ENCODE measurements around the gene IGFBPL1. TPM values are rescaled to one million over a fixed set of nuclear protein-coding genes. Genes with fewer than 3 reads are reported as not detected.

The IGFBPL1 gene
- total RNA-seq, 1 experiment from 2014 or later = 1.6 TPM

DNA sequence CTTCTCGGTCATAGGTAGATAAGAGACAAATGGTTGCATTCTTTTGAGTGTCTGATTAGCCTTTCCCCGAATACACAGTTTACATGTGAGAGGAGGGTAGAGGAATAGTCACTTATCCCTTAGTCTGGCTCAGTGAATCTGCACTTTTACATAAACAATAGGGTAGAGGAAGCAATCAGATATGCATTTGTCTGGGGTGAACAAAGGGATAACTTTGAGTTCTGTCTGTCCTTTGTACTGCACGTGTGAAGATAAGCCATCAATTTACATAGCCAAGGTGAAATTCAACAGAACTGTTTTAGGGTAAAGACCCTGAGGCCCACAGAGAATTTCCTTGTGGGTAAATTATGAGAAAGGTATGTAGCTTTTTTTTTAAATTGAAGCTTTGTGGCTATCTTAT lies 10.1 kb upstream of the IGFBPL1 start:
- Histone ChIP-seq H3K9me3 (peaks cover 5% of the 10 kb centered on the region; the same call in 1 of the 2 replicates), H3K4me1 (peaks cover 33% of the 10 kb centered on the region), H3K27me3 (replicated peaks; ENCODE audit: control insufficient read depth, insufficient read depth, low read length) (no peaks in the 10 kb centered on the region), H3K4me3 (ENCODE audit: low read depth, low read length) (no peak overlapping the region), H3K36me3 (ENCODE audit: control insufficient read depth, insufficient read depth, low read length) (no peaks in the 10 kb centered on the region)
- TF ChIP-seq, protein P1, sequence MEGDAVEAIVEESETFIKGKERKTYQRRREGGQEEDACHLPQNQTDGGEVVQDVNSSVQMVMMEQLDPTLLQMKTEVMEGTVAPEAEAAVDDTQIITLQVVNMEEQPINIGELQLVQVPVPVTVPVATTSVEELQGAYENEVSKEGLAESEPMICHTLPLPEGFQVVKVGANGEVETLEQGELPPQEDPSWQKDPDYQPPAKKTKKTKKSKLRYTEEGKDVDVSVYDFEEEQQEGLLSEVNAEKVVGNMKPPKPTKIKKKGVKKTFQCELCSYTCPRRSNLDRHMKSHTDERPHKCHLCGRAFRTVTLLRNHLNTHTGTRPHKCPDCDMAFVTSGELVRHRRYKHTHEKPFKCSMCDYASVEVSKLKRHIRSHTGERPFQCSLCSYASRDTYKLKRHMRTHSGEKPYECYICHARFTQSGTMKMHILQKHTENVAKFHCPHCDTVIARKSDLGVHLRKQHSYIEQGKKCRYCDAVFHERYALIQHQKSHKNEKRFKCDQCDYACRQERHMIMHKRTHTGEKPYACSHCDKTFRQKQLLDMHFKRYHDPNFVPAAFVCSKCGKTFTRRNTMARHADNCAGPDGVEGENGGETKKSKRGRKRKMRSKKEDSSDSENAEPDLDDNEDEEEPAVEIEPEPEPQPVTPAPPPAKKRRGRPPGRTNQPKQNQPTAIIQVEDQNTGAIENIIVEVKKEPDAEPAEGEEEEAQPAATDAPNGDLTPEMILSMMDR (IDR thresholded peaks at IDR 0.05; ENCODE audit: insufficient read depth in 1 of 2, low read depth in 1 of 2, low read length in 1 of 2, severe bottlenecking in 1 of 2, unreplicated experiment in 1 of 2) = no peak
- BruUV-seq (replicated peaks) = no TSS peak
- Mint-ChIP-seq H3K9me3 (ENCODE audit: unreplicated experiment) (no peaks in the 10 kb centered on the region), H3K27me3 (ENCODE audit: insufficient read depth, unreplicated experiment) (no peaks in the 10 kb centered on the region), H3K36me3 (ENCODE audit: insufficient read depth, unreplicated experiment) (no peaks in the 10 kb centered on the region), H3K4me3 (ENCODE audit: unreplicated experiment) (no peak overlapping the region), H3K4me1 (ENCODE audit: low read depth, unreplicated experiment) (peaks cover 43% of the 10 kb centered on the region), H3K27ac (ENCODE audit: unreplicated experiment) (peak overlapping the region; percentile 51)
- ChIA-PET CTCF (interaction anchor here (0.6 kb wide), 1 partner anchor 168 kb away, joined by 3 read pairs; no protein-coding TSS in a partner anchor), POLR2A (interaction anchor here (0.6 kb wide), 1 partner anchor 186 kb away, joined by 5 read pairs; no protein-coding TSS in a partner anchor)
- DNase-seq = no peak
- intact Hi-C loops (cut with micrococcal nuclease; ENCODE audit: unreplicated experiment) = no loop called here

DNA sequence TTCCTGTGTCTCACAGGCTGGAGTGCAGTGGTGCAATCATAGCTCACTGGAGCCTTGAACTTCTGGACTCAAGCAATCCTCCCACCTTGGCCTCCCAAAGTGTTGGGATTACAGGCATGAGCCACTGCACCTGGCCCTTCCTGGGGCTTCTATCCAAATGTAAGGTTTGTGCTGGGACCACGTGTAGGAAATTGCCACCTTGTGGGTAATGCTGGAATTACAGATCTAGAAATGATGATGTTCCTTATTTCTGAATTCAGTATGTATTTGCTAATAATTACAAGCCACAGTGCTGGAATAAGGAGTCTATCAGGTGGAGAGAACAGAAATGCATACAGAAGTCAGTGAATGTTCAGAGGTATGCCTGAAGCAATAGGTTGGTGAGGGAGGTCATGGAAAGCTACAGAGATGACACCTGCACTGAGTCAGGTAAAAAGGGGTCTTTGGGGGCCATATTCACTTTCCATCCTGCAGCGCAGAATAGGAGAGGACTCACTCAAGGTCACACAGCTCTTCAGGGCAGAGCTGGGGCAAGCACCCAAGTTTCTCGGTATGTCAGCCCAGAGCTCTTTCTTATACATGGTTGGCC lies 8.8 kb upstream of the IGFBPL1 start:
- intact Hi-C loops (cut with micrococcal nuclease; ENCODE audit: unreplicated experiment) = loop anchor here (1.0 to 2.0 kb wide), 2 partner anchors 20 to 62 kb away; no protein-coding TSS in a partner anchor
- BruUV-seq (replicated peaks) = no TSS peak
- H3K9me3 ChIP-seq = peaks cover 5% of the 10 kb centered on the region; the same call in 1 of the 2 replicates
- peak in 1 of 2 experiments; percentile 35 for DNase-seq
- no peaks in the 10 kb centered on the region for H3K36me3 ChIP-seq (ENCODE audit: control insufficient read depth, insufficient read depth, low read length)
- no peak overlapping the region for H3K4me3 ChIP-seq (ENCODE audit: low read depth, low read length)
- TF ChIP-seq, protein P1 (IDR thresholded peaks at IDR 0.05; ENCODE audit: insufficient read depth in 1 of 2, low read depth in 1 of 2, low read length in 1 of 2, severe bottlenecking in 1 of 2, unreplicated experiment in 1 of 2) = peak; percentile 36 to 72
- H3K27ac Mint-ChIP-seq (ENCODE audit: unreplicated experiment) = no peak overlapping the region
- peaks cover 41% of the 10 kb centered on the region for H3K4me1 Mint-ChIP-seq (ENCODE audit: low read depth, unreplicated experiment)
- H3K4me3 Mint-ChIP-seq (ENCODE audit: unreplicated experiment) = no peak overlapping the region
- H3K36me3 Mint-ChIP-seq (ENCODE audit: insufficient read depth, unreplicated experiment) = no peaks in the 10 kb centered on the region
- no peaks in the 10 kb centered on the region for H3K27me3 Mint-ChIP-seq (ENCODE audit: insufficient read depth, unreplicated experiment)
- no peaks in the 10 kb centered on the region for H3K27me3 ChIP-seq (replicated peaks; ENCODE audit: control insufficient read depth, insufficient read depth, low read length)
- H3K9me3 Mint-ChIP-seq (ENCODE audit: unreplicated experiment) = no peaks in the 10 kb centered on the region
- CTCF ChIA-PET = interaction anchor here (0.7 to 1.3 kb wide), 2 partner anchors 11 to 15 kb away, joined by 3 read pairs; no protein-coding TSS in a partner anchor
- H3K4me1 ChIP-seq = peaks cover 29% of the 10 kb centered on the region
- POLR2A ChIA-PET = no interaction called here

DNA sequence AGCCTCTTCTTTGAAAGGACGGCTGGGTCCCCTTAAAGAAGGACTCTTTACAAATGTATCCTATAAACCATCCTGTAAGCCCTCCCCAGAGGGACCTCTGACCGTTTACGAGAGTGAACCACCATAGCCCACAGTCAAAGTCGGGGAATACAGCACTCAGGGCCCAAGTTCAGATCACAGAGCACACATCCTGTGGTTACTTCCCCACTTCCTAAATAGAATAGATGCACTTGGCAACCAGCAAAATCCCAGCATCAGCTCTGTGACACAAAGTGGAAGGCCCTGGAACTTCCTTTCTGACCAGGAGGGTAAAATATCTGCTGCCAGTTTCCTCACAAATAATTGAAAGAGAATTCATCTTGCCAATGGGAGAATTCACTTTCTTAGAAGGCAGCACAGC lies 6.9 kb upstream of the IGFBPL1 start:
- Mint-ChIP-seq H3K27me3 (ENCODE audit: insufficient read depth, unreplicated experiment) (peaks cover 4% of the 10 kb centered on the region), H3K4me1 (ENCODE audit: low read depth, unreplicated experiment) (peaks cover 28% of the 10 kb centered on the region), H3K27ac (ENCODE audit: unreplicated experiment) (no peak overlapping the region), H3K9me3 (ENCODE audit: unreplicated experiment) (no peaks in the 10 kb centered on the region), H3K4me3 (ENCODE audit: unreplicated experiment) (no peak overlapping the region), H3K36me3 (ENCODE audit: insufficient read depth, unreplicated experiment) (no peaks in the 10 kb centered on the region)
- Histone ChIP-seq H3K27me3 (replicated peaks; ENCODE audit: control insufficient read depth, insufficient read depth, low read length) (no peaks in the 10 kb centered on the region), H3K4me1 (peaks cover 14% of the 10 kb centered on the region), H3K9me3 (no peaks in the 10 kb centered on the region; the same call in 1 of the 2 replicates), H3K36me3 (ENCODE audit: control insufficient read depth, insufficient read depth, low read length) (no peaks in the 10 kb centered on the region), H3K4me3 (ENCODE audit: low read depth, low read length) (no peak overlapping the region)
- CTCF ChIA-PET = no interaction called here
- no TSS peak for BruUV-seq (replicated peaks)
- TF ChIP-seq, protein P1 (IDR thresholded peaks at IDR 0.05; ENCODE audit: insufficient read depth in 1 of 2, low read depth in 1 of 2, low read length in 1 of 2, severe bottlenecking in 1 of 2, unreplicated experiment in 1 of 2) = no peak
- intact Hi-C loops (cut with micrococcal nuclease; ENCODE audit: unreplicated experiment) = no loop called here
- DNase-seq = no peak
- POLR2A ChIA-PET = no interaction called here
